Activated CD4-positive, alpha-beta T cell treated with anti-CD3 and anti-CD28 coated beads, Interleukin-2, amount 10 ng/mL, durations not matched to agents 24 days and 14 days (primary cell): Measurements from ENCODE around the gene PRR19. TPM values are rescaled to one million over a fixed set of nuclear protein-coding genes. Genes with fewer than 3 reads are reported as not detected.
A peak's percentile ranks its signal among the peaks of the same experiment; 100 is the strongest.

Experiments used
- DNase-seq: peaks from one replicate; pipeline ENCODE4 v3.0.0; 2022
- H3K27ac Mint-ChIP-seq: one replicate; pipeline ENCODE4 v1.8.0; 2022; ENCODE audit warnings: mild to moderate bottlenecking, mixed read lengths
- H3K27me3 Mint-ChIP-seq: one replicate; pipeline ENCODE4 v1.8.0; 2022; ENCODE audit warnings: mixed read lengths
- H3K36me3 Mint-ChIP-seq: one replicate; pipeline ENCODE4 v1.8.0; 2022; ENCODE audit warnings: low read depth, mild to moderate bottlenecking, mixed read lengths
- H3K4me1 Mint-ChIP-seq: one replicate; pipeline ENCODE4 v1.8.0; 2021; ENCODE audit warnings: mixed read lengths
- H3K4me3 Mint-ChIP-seq: one replicate; pipeline ENCODE4 v1.8.0; 2022; ENCODE audit warnings: mild to moderate bottlenecking, moderate library complexity, mixed read lengths
- H3K9me3 Mint-ChIP-seq: one replicate; pipeline ENCODE4 v1.8.0; 2021; ENCODE audit warnings: mixed read lengths
- intact Hi-C: fragments of 100-400 bp; cut with micrococcal nuclease; formaldehyde crosslinking; loops from one replicate; pipeline ENCODE4 v1.15.1; 2023
- total RNA-seq: library from RNA; stranded (reverse); gene quantifications from 2 replicates; pipeline ENCODE4 v1.2.3, GENCODE V29; 2022

Gene PRR19
- total RNA-seq, 1 donor from 2014 or later: 1.6 TPM

- no peaks in the 10 kb centered on the region for H3K27me3 Mint-ChIP-seq
- intact Hi-C loops: loop anchor here (1.0 to 5.0 kb wide), 7 partner anchors 19 to 396 kb away; partner anchors contain the start of genes MEGF8, PAFAH1B3, POU2F2 and PRR19
- H3K4me1 Mint-ChIP-seq: peaks cover 39% of the 10 kb centered on the region
- DNase-seq: peak; percentile 98
- no peak overlapping the region for H3K4me3 Mint-ChIP-seq
- no peak overlapping the region for H3K27ac Mint-ChIP-seq
- no peaks in the 10 kb centered on the region for H3K9me3 Mint-ChIP-seq
- H3K36me3 Mint-ChIP-seq: peaks cover 16% of the 10 kb centered on the region
These were observed 18.5 kb upstream of the PRR19 start for GRCh38 chr19:42283188-42284065.

- H3K4me1 Mint-ChIP-seq: peaks cover 33% of the 10 kb centered on the region
- no peak overlapping the region for H3K4me3 Mint-ChIP-seq
- no peaks in the 10 kb centered on the region for H3K9me3 Mint-ChIP-seq
- DNase-seq: peak; percentile 95
- peaks cover 15% of the 10 kb centered on the region for H3K36me3 Mint-ChIP-seq
- no peaks in the 10 kb centered on the region for H3K27me3 Mint-ChIP-seq
- H3K27ac Mint-ChIP-seq: no peak overlapping the region
- intact Hi-C loops: loop anchor here (2.0 to 5.0 kb wide), 3 partner anchors 41 to 397 kb away; partner anchors contain the start of gene MEGF8
These were observed 17.8 kb upstream of the PRR19 start for GRCh38 chr19:42284066-42284501.

- H3K36me3 Mint-ChIP-seq: peaks cover 16% of the 10 kb centered on the region
- no peaks in the 10 kb centered on the region for H3K27me3 Mint-ChIP-seq
- intact Hi-C loops: loop anchor here (2.0 to 5.0 kb wide), 3 partner anchors 40 to 397 kb away; partner anchors contain the start of gene MEGF8
- no peaks in the 10 kb centered on the region for H3K9me3 Mint-ChIP-seq
- DNase-seq: peak; percentile 77
- H3K4me3 Mint-ChIP-seq: peak overlapping the region; percentile 95
- H3K4me1 Mint-ChIP-seq: peaks cover 26% of the 10 kb centered on the region
- H3K27ac Mint-ChIP-seq: peak overlapping the region; percentile 95
These were observed 17.2 kb upstream of the PRR19 start for GRCh38 chr19:42284591-42285341.

- Mint-ChIP-seq H3K27me3 (no peaks in the 10 kb centered on the region), H3K27ac (peak overlapping the region; percentile 95), H3K4me1 (peaks cover 26% of the 10 kb centered on the region), H3K9me3 (no peaks in the 10 kb centered on the region), H3K36me3 (peaks cover 18% of the 10 kb centered on the region), H3K4me3 (peak overlapping the region; percentile 95)
- peak; percentile 58 for DNase-seq
- intact Hi-C loops: loop anchor here (2.0 kb wide), 1 partner anchor 39 kb away; the partner anchor contains the start of gene MEGF8
These were observed 16.4 kb upstream of the PRR19 start for GRCh38 chr19:42285541-42285941.

GRCh38 chr19:42285988-42286348 lies 16.0 kb upstream of the PRR19 start:
- no peaks in the 10 kb centered on the region for H3K9me3 Mint-ChIP-seq
- intact Hi-C loops: loop anchor here (2.0 kb wide), 1 partner anchor 39 kb away; the partner anchor contains the start of gene MEGF8
- DNase-seq: no peak
- H3K4me1 Mint-ChIP-seq: peaks cover 26% of the 10 kb centered on the region
- peaks cover 18% of the 10 kb centered on the region for H3K36me3 Mint-ChIP-seq
- peak overlapping the region; percentile 80 for H3K27ac Mint-ChIP-seq
- H3K27me3 Mint-ChIP-seq: no peaks in the 10 kb centered on the region
- H3K4me3 Mint-ChIP-seq: peak overlapping the region; percentile 95

- H3K4me3 Mint-ChIP-seq: peak overlapping the region; percentile 95
- intact Hi-C loops: no loop called here
- DNase-seq: peak; percentile 56
- no peaks in the 10 kb centered on the region for H3K27me3 Mint-ChIP-seq
- peaks cover 22% of the 10 kb centered on the region for H3K36me3 Mint-ChIP-seq
- peaks cover 24% of the 10 kb centered on the region for H3K4me1 Mint-ChIP-seq
- peak overlapping the region; percentile 80 for H3K27ac Mint-ChIP-seq
- no peaks in the 10 kb centered on the region for H3K9me3 Mint-ChIP-seq
These were observed 15.4 kb upstream of the PRR19 start for GRCh38 chr19:42286349-42287016.

GRCh38 chr19:42287017-42287826 lies 14.7 kb upstream of the PRR19 start:
- Mint-ChIP-seq H3K4me3 (no peak overlapping the region), H3K9me3 (no peaks in the 10 kb centered on the region), H3K36me3 (peaks cover 26% of the 10 kb centered on the region), H3K4me1 (peaks cover 20% of the 10 kb centered on the region), H3K27me3 (no peaks in the 10 kb centered on the region), H3K27ac (peak overlapping the region; percentile 63)
- intact Hi-C loops: no loop called here
- DNase-seq: peak; percentile 56

- H3K4me3 Mint-ChIP-seq: no peak overlapping the region
- no peak overlapping the region for H3K27ac Mint-ChIP-seq
- peak; percentile 55 for DNase-seq
- intact Hi-C loops: no loop called here
- H3K4me1 Mint-ChIP-seq: peaks cover 16% of the 10 kb centered on the region
- no peaks in the 10 kb centered on the region for H3K27me3 Mint-ChIP-seq
- peaks cover 26% of the 10 kb centered on the region for H3K36me3 Mint-ChIP-seq
- no peaks in the 10 kb centered on the region for H3K9me3 Mint-ChIP-seq
These were observed 14.2 kb upstream of the PRR19 start for GRCh38 chr19:42287827-42288107.

- Mint-ChIP-seq H3K27me3 (no peaks in the 10 kb centered on the region), H3K9me3 (no peaks in the 10 kb centered on the region), H3K36me3 (peaks cover 28% of the 10 kb centered on the region), H3K27ac (no peak overlapping the region), H3K4me1 (peaks cover 16% of the 10 kb centered on the region), H3K4me3 (no peak overlapping the region)
- DNase-seq: no peak
- intact Hi-C loops: no loop called here
These were observed 13.5 kb upstream of the PRR19 start for GRCh38 chr19:42288387-42288786.

GRCh38 chr19:42288881-42289555 lies 12.9 kb upstream of the PRR19 start:
- peaks cover 16% of the 10 kb centered on the region for H3K4me1 Mint-ChIP-seq
- no peak overlapping the region for H3K27ac Mint-ChIP-seq
- peaks cover 29% of the 10 kb centered on the region for H3K36me3 Mint-ChIP-seq
- intact Hi-C loops: no loop called here
- H3K4me3 Mint-ChIP-seq: no peak overlapping the region
- DNase-seq: no peak
- no peaks in the 10 kb centered on the region for H3K9me3 Mint-ChIP-seq
- no peaks in the 10 kb centered on the region for H3K27me3 Mint-ChIP-seq

- no peak overlapping the region for H3K4me3 Mint-ChIP-seq
- H3K4me1 Mint-ChIP-seq: peaks cover 16% of the 10 kb centered on the region
- H3K27me3 Mint-ChIP-seq: no peaks in the 10 kb centered on the region
- no peak overlapping the region for H3K27ac Mint-ChIP-seq
- H3K36me3 Mint-ChIP-seq: peaks cover 30% of the 10 kb centered on the region
- intact Hi-C loops: no loop called here
- DNase-seq: no peak
- no peaks in the 10 kb centered on the region for H3K9me3 Mint-ChIP-seq
These were observed 12.3 kb upstream of the PRR19 start for GRCh38 chr19:42289556-42290041.

- Mint-ChIP-seq H3K27me3 (no peaks in the 10 kb centered on the region), H3K36me3 (peaks cover 31% of the 10 kb centered on the region), H3K4me1 (peaks cover 11% of the 10 kb centered on the region), H3K4me3 (no peak overlapping the region), H3K9me3 (no peaks in the 10 kb centered on the region), H3K27ac (no peak overlapping the region)
- intact Hi-C loops: no loop called here
- DNase-seq: no peak
These were observed 11.8 kb upstream of the PRR19 start for GRCh38 chr19:42290136-42290522.
